H1 (cell line): ENCODE data around the gene ZNF200. TPM values are rescaled to one million over a fixed set of nuclear protein-coding genes. Genes with fewer than 3 reads are reported as not detected.

ENCODE experiments used
- CTCF ChIA-PET: fragments of 300-600 bp; sonication (Branson Sonifier 250); formaldehyde crosslinking; loops from one replicate; lab custom pipeline; 2021; ENCODE audit not compliant: partially characterized antibody; lab: Charles Lee
- POLR2A ChIA-PET: fragments of 300-600 bp; sonication (Branson Sonifier 250); formaldehyde crosslinking; loops from one replicate; lab custom pipeline; 2021; ENCODE audit warnings: inconsistent platforms; ENCODE audit not compliant: partially characterized antibody; lab: Charles Lee
- DNase-seq, 2 experiments: peaks; one replicate each; pipeline versions ENCODE4 v3.0.0 to v3.0.0-alpha.2; 2010 to 2022; ENCODE audit warnings: low spot score in 2 of 2, low read depth in 1 of 2, mixed read lengths in 1 of 2
- FAIRE-seq: peaks from 2 replicates; lab custom pipeline; 2011; peaks lifted over from hg19 to GRCh38; lab: Jason Lieb, UNC
- H2AFZ ChIP-seq: 2 replicates; pipeline ENCODE4 v1.8.1; 2012; ENCODE audit warnings: low read length, inconsistent platforms
- H2AK5ac ChIP-seq: 2 replicates; pipeline ENCODE4 v1.6.1; 2013; ENCODE audit warnings: low read depth, low read length
- H2BK120ac ChIP-seq: replicated peaks from 2 replicates; pipeline ENCODE3; 2013; ENCODE audit warnings: low read depth, low read length, inconsistent platforms
- H2BK12ac ChIP-seq: 2 replicates; pipeline ENCODE4 v1.6.1; 2013; ENCODE audit warnings: low read depth, low read length
- H2BK15ac ChIP-seq: 2 replicates; pipeline ENCODE4 v1.6.1; 2013; ENCODE audit warnings: low read length
- H2BK20ac ChIP-seq: 2 replicates; pipeline ENCODE4 v1.6.1; 2013; ENCODE audit warnings: low read length
- H2BK5ac ChIP-seq: 2 replicates; pipeline ENCODE4 v1.6.1; 2013; ENCODE audit warnings: low read depth, low read length
- H3K14ac ChIP-seq: 2 replicates; pipeline ENCODE4 v1.6.1; 2013; ENCODE audit warnings: inconsistent platforms; ENCODE audit not compliant: insufficient read length
- H3K18ac ChIP-seq: 2 replicates; pipeline ENCODE4 v1.6.1; 2013; ENCODE audit warnings: low read length; ENCODE audit errors: extremely low read depth
- H3K23ac ChIP-seq: 2 replicates; pipeline ENCODE4 v1.6.1; 2013; ENCODE audit warnings: inconsistent platforms; ENCODE audit not compliant: insufficient read length
- H3K23me2 ChIP-seq: 2 replicates; pipeline ENCODE4 v1.6.1; 2013; ENCODE audit warnings: low read depth, low read length
- H3K27ac ChIP-seq: 2 replicates; pipeline ENCODE4 v1.6.1; 2011; ENCODE audit warnings: low read depth, low read length, inconsistent platforms
- H3K27me3 ChIP-seq, 4 experiments: replicated peaks in 1 of 4; 1 replicate in 1 of 4; 2 replicates in 3 of 4; pipeline versions ENCODE4 v1.6.1 to v1.8.1; 2011 to 2013; ENCODE audit warnings: low read length in 3 of 4, mild to moderate bottlenecking in 3 of 4, inconsistent platforms in 2 of 4, mixed read lengths in 2 of 4, moderate library complexity in 1 of 4; ENCODE audit not compliant: control insufficient read depth in 3 of 4, insufficient read depth in 3 of 4; ENCODE audit errors: extremely low read depth in 1 of 4
- H3K36me3 ChIP-seq, 4 experiments: 2 replicates each; pipeline versions ENCODE4 v1.6.1 to v1.8.1; 2011 to 2013; ENCODE audit warnings: mild to moderate bottlenecking in 4 of 4, low read length in 3 of 4, moderate library complexity in 2 of 4, control low read depth in 1 of 4, inconsistent platforms in 1 of 4; ENCODE audit not compliant: insufficient read depth in 4 of 4, control insufficient read depth in 2 of 4
- H3K4ac ChIP-seq: replicated peaks from 2 replicates; pipeline ENCODE3; 2013; ENCODE audit warnings: low read length, low read depth, mixed read lengths, inconsistent platforms; ENCODE audit not compliant: insufficient read length
- H3K4me1 ChIP-seq, 4 experiments: replicated peaks in 1 of 4; 1 replicate in 1 of 4; 2 replicates in 3 of 4; pipeline versions ENCODE4 v1.6.1 to v1.8.1; 2011 to 2013; ENCODE audit warnings: low read length in 3 of 4, inconsistent platforms in 2 of 4, mixed read lengths in 1 of 4; ENCODE audit not compliant: insufficient read depth in 4 of 4, control insufficient read depth in 3 of 4
- H3K4me2 ChIP-seq, 2 experiments: 2 replicates each; pipeline versions ENCODE4 v1.6.1 to v1.8.1; 2011 to 2013; ENCODE audit warnings: low read depth in 2 of 2, low read length in 2 of 2, control low read depth in 1 of 2, inconsistent platforms in 1 of 2, mild to moderate bottlenecking in 1 of 2; ENCODE audit not compliant: insufficient read depth in 1 of 2
- H3K4me3 ChIP-seq, 4 experiments: fragments of 200-600, 300-600 bp in 1 of 4; sonication (generic), shearing (Covaris generic), sonication (Bioruptor Twin) in 1 of 4; 2 replicates each; pipeline versions ENCODE4 v1.5.1 to v1.8.1; 2011 to 2016; ENCODE audit warnings: low read length in 4 of 4, low read depth in 3 of 4, control low read depth in 2 of 4, inconsistent platforms in 2 of 4, mild to moderate bottlenecking in 2 of 4, mixed read lengths in 1 of 4, moderate library complexity in 1 of 4; ENCODE audit not compliant: insufficient read depth in 2 of 4; ENCODE audit errors: extremely low read depth in 1 of 4
- H3K56ac ChIP-seq: replicated peaks from 2 replicates; pipeline ENCODE3; 2013; ENCODE audit warnings: low read depth, mild to moderate bottlenecking, mixed read lengths, low read length, inconsistent platforms; ENCODE audit not compliant: insufficient read length
- H3K79me1 ChIP-seq: 2 replicates; pipeline ENCODE4 v1.6.1; 2013; ENCODE audit warnings: low read depth, low read length, control low read depth
- H3K79me2 ChIP-seq, 2 experiments: 2 replicates each; pipeline versions ENCODE4 v1.6.1 to v1.8.1; 2012 to 2013; ENCODE audit warnings: low read length in 2 of 2, mild to moderate bottlenecking in 2 of 2, inconsistent platforms in 1 of 2; ENCODE audit not compliant: insufficient read depth in 2 of 2, control insufficient read depth in 1 of 2
- H3K9ac ChIP-seq, 4 experiments: replicated peaks in 1 of 4; 1 replicate in 1 of 4; 2 replicates in 3 of 4; pipeline versions ENCODE4 v1.6.1 to v1.8.1; 2011 to 2013; ENCODE audit warnings: low read depth in 3 of 4, low read length in 3 of 4, control low read depth in 2 of 4, mild to moderate bottlenecking in 2 of 4, moderate library complexity in 2 of 4, inconsistent platforms in 1 of 4; ENCODE audit errors: extremely low read depth in 1 of 4
- H3K9me3 ChIP-seq, 2 experiments: 2 replicates each; pipeline versions ENCODE4 v1.6.1 to v1.8.1; 2012 to 2013; ENCODE audit warnings: mild to moderate bottlenecking in 2 of 2, moderate library complexity in 2 of 2, control low read depth in 1 of 2, inconsistent platforms in 1 of 2, low read depth in 1 of 2, low read length in 1 of 2, mixed read lengths in 1 of 2; ENCODE audit not compliant: insufficient read depth in 2 of 2
- H4K20me1 ChIP-seq, 2 experiments: replicated peaks in 1 of 2; 2 replicates each; pipeline versions ENCODE3 to v1.8.1; 2011 to 2013; ENCODE audit warnings: inconsistent platforms in 2 of 2, low read length in 2 of 2, mild to moderate bottlenecking in 1 of 2; ENCODE audit not compliant: insufficient read depth in 2 of 2, control insufficient read depth in 1 of 2
- H4K5ac ChIP-seq: 2 replicates; pipeline ENCODE4 v1.6.1; 2013; ENCODE audit warnings: low read length, low read depth, mixed read lengths, inconsistent platforms; ENCODE audit not compliant: insufficient read length
- H4K8ac ChIP-seq: 2 replicates; pipeline ENCODE4 v1.8.0; 2013; ENCODE audit warnings: mild to moderate bottlenecking, moderate library complexity, low read length, inconsistent platforms; ENCODE audit not compliant: insufficient read depth; ENCODE audit errors: extremely low read depth
- H4K91ac ChIP-seq: replicated peaks from 2 replicates; pipeline ENCODE3; 2013; ENCODE audit warnings: low read length, mixed read lengths, inconsistent platforms; ENCODE audit not compliant: insufficient read length
- JUN ChIP-seq: IDR thresholded peaks from 2 replicates; pipeline ENCODE4 v1.6.1; 2011; ENCODE audit warnings: low read depth, mild to moderate bottlenecking, improper control_type of control experiment, low read length
- RAD21 ChIP-seq, 2 experiments: IDR thresholded peaks in 1 of 2; conservative IDR thresholded peaks in 1 of 2; 2 replicates each; pipeline ENCODE4 v1.6.1; 2011; ENCODE audit warnings: low read depth in 2 of 2, low read length in 2 of 2, improper control_type of control experiment in 1 of 2, inconsistent platforms in 1 of 2, mild to moderate bottlenecking in 1 of 2, moderate library complexity in 1 of 2
- SUZ12 ChIP-seq: fragments of 200-600 bp; sonication (generic); IDR thresholded peaks from 2 replicates; pipeline ENCODE4 v1.6.1; 2012; ENCODE audit warnings: mild to moderate bottlenecking, inconsistent platforms, low read length, moderate library complexity, mixed read lengths
- TEAD4 ChIP-seq: IDR thresholded peaks from 2 replicates; pipeline ENCODE4 v1.6.1; 2012; ENCODE audit warnings: low read depth, low read length, inconsistent platforms, mixed read lengths
- whole genome bisulfite sequencing, 2 experiments: shearing (Covaris generic) in 1 of 2; methylation state at CpG; one replicate each; pipeline versions ENCODE4 v1.1.6 to v1.1.7; 2013 to 2015; ENCODE audit warnings: low lambda C conversion rate in 2 of 2, mixed read lengths in 2 of 2, inconsistent platforms in 1 of 2, low coverage in 1 of 2, missing lambda C conversion rate in 1 of 2; ENCODE audit not compliant: insufficient replicate concordance in 2 of 2, insufficient coverage in 1 of 2, insufficient read length in 1 of 2; ENCODE audit errors: extremely low coverage in 1 of 2, missing lambda C conversion rate in 1 of 2; 5-methylcytosine and 5-hydroxymethylcytosine counted together
- polyA plus RNA-seq, 7 experiments: library from polyadenylated mRNA; depleted of rRNA in 3 of 7; stranded (reverse) in 5 of 7; unstranded in 2 of 7; fragments of >200 nt in 5 of 7; fragments of 200-250 nt in 2 of 7; gene quantifications; 1 replicate in 5 of 7; 2 replicates in 1 of 7; 4 replicates in 1 of 7; pipeline versions ENCODE4 v1.2.1 to v1.2.3, GENCODE V29; 2011 to 2013; ENCODE audit warnings: missing spikeins in 2 of 7, mixed read lengths in 2 of 7
- total RNA-seq: library from RNA; stranded (reverse); fragmentation: NEBNext Ultra II Directional; extraction: Animal tissue kit (Norgen Biotek cat#: 25700); gene quantifications from 2 replicates; pipeline ENCODE4 v1.2.1, GENCODE V29; 2021

The ZNF200 gene
- total and polyA plus RNA-seq, 2 of the 8 experiments (the other 6 are each of a cell fraction or from before 2014, with no cell fraction given): 2.7 to 9.9 TPM

GRCh38 chr16:3281222-3281820 lies 46.4 kb upstream of the ZNF200 start:
- peak overlapping the region in 1 of 4 experiments; percentile 97; a peak in 1 of 8 replicates for H3K4me3 ChIP-seq
- FAIRE-seq (no peak), DNase-seq (no peak)
- no peak overlapping the region for H3K56ac ChIP-seq
- peaks cover 8% of the 10 kb centered on the region for H3K23me2 ChIP-seq
- no peak overlapping the region for H3K27ac ChIP-seq
- H2BK15ac ChIP-seq: no peak overlapping the region
- ChIA-PET POLR2A (interaction anchor here (1.9 to 5.0 kb wide), 2 partner anchors 17 to 24 kb away, joined by 4 to 64 read pairs; partner anchors contain the start of genes TIGD7 and ZNF75A), CTCF (interaction anchor here (2.4 kb wide), 1 partner anchor 15 kb away, joined by 10 read pairs; no protein-coding TSS in a partner anchor)
- H2BK5ac ChIP-seq: no peak overlapping the region
- TF ChIP-seq TEAD4 (no peak), RAD21 (IDR thresholded peaks at IDR 0.05 in 1 of 2, conservative IDR thresholded peaks at IDR 0.05 in 1 of 2; ENCODE audit: low read depth in 2 of 2, low read length in 2 of 2) (no peak), SUZ12 (no peak), JUN (no peak)
- no peak overlapping the region for H3K14ac ChIP-seq
- H4K5ac ChIP-seq: no peak overlapping the region
- no peak overlapping the region for H2BK12ac ChIP-seq
- no peak overlapping the region for H3K4ac ChIP-seq
- H2BK120ac ChIP-seq: no peak overlapping the region
- no peaks in the 10 kb centered on the region; a peak in 1 of 7 replicates for H3K27me3 ChIP-seq
- no peak overlapping the region for H2AFZ ChIP-seq
- H3K79me2 ChIP-seq: peaks cover 20 to 28% of the 10 kb centered on the region in 2 experiments
- H3K4me2 ChIP-seq: peak overlapping the region in 1 of 2 experiments; percentile 99; a peak in 1 of 4 replicates
- peaks cover 12% of the 10 kb centered on the region for H3K79me1 ChIP-seq
- H4K91ac ChIP-seq: no peak overlapping the region
- no peak overlapping the region for H3K18ac ChIP-seq
- no peak overlapping the region for H2BK20ac ChIP-seq
- peaks cover 5 to 9% of the 10 kb centered on the region in 2 experiments for H4K20me1 ChIP-seq
- WGBS, 2 experiments: 85% methylated on average over 6 of the region's 6 CpGs; no CpG with 5 or more reads in 1 of the 2 experiments
- no peak overlapping the region for H2AK5ac ChIP-seq
- H3K9ac ChIP-seq: no peak overlapping the region
- peaks cover under 1 to 5% of the 10 kb centered on the region in 2 experiments; a peak in 1 of 4 replicates for H3K9me3 ChIP-seq
- H3K36me3 ChIP-seq: peaks cover under 1 to 10% (median 6%) of the 10 kb centered on the region in 4 experiments; a peak in 6 of 8 replicates
- no peak overlapping the region for H3K23ac ChIP-seq
- peaks cover 0 to 8% (median 1%) of the 10 kb centered on the region in 4 experiments; a peak in 4 of 7 replicates for H3K4me1 ChIP-seq
- H4K8ac ChIP-seq: no peak overlapping the region
